H9 (cell line): ENCODE data around the gene PAX6. TPM values are rescaled to one million over a fixed set of nuclear protein-coding genes. Genes with fewer than 3 reads are reported as not detected.

ENCODE experiments used
- DNase-seq: peaks from one replicate; pipeline ENCODE4 v3.0.0-alpha.2; 2017
- H2AFZ ChIP-seq: one replicate; pipeline ENCODE4 v1.6.1; 2013; ENCODE audit warnings: mild to moderate bottlenecking, low read length, control low read depth, moderate library complexity
- H2AK5ac ChIP-seq: 2 replicates; pipeline ENCODE4 v1.6.1; 2013; ENCODE audit warnings: low read length, control low read depth, mixed read lengths; ENCODE audit not compliant: insufficient read length
- H2BK120ac ChIP-seq: one replicate; pipeline ENCODE4 v1.6.1; 2013; ENCODE audit warnings: low read depth, mild to moderate bottlenecking, low read length, control low read depth, inconsistent platforms; ENCODE audit not compliant: poor library complexity, severe bottlenecking
- H2BK12ac ChIP-seq: 2 replicates; pipeline ENCODE4 v1.6.1; 2013; ENCODE audit warnings: low read length, control low read depth, mixed read lengths, low read depth; ENCODE audit not compliant: insufficient read length
- H2BK15ac ChIP-seq: 2 replicates; pipeline ENCODE4 v1.6.1; 2013; ENCODE audit warnings: low read depth, low read length, control low read depth
- H2BK20ac ChIP-seq: one replicate; pipeline ENCODE4 v1.6.1; 2013; ENCODE audit warnings: low read depth, mild to moderate bottlenecking, low read length, control low read depth, inconsistent platforms; ENCODE audit not compliant: poor library complexity, severe bottlenecking
- H2BK5ac ChIP-seq: 2 replicates; pipeline ENCODE4 v1.6.1; 2013; ENCODE audit warnings: low read length, control low read depth, mixed read lengths; ENCODE audit not compliant: insufficient read length
- H3K14ac ChIP-seq: 2 replicates; pipeline ENCODE4 v1.6.1; 2013; ENCODE audit warnings: low read length, control low read depth; ENCODE audit not compliant: insufficient read depth
- H3K18ac ChIP-seq: 2 replicates; pipeline ENCODE4 v1.6.1; 2013; ENCODE audit warnings: low read depth, mild to moderate bottlenecking, mixed read lengths, low read length, control low read depth; ENCODE audit not compliant: insufficient read length
- H3K23ac ChIP-seq: 2 replicates; pipeline ENCODE4 v1.6.1; 2013; ENCODE audit warnings: low read length, control low read depth, mixed read lengths, low read depth; ENCODE audit not compliant: insufficient read length
- H3K23me2 ChIP-seq: 2 replicates; pipeline ENCODE4 v1.6.1; 2013; ENCODE audit warnings: low read depth, mild to moderate bottlenecking, mixed read lengths, low read length, control low read depth; ENCODE audit not compliant: insufficient read length, poor library complexity, severe bottlenecking
- H3K27ac ChIP-seq: 2 replicates; pipeline ENCODE4 v1.5.1; 2013; ENCODE audit warnings: low read length, control low read depth, mixed read lengths, low read depth; ENCODE audit not compliant: insufficient read length
- H3K27me3 ChIP-seq: 2 replicates; pipeline ENCODE4 v1.6.1; 2013; ENCODE audit warnings: low read length, control low read depth, inconsistent platforms; ENCODE audit not compliant: insufficient read depth
- H3K4ac ChIP-seq: 2 replicates; pipeline ENCODE4 v1.6.1; 2013; ENCODE audit warnings: low read depth, mild to moderate bottlenecking, control low read depth, inconsistent platforms, low read length, moderate library complexity
- H3K4me1 ChIP-seq: 2 replicates; pipeline ENCODE4 v1.6.1; 2013; ENCODE audit warnings: low read length, control low read depth, inconsistent platforms; ENCODE audit not compliant: insufficient read depth
- H3K4me2 ChIP-seq: 2 replicates; pipeline ENCODE4 v1.6.1; 2013; ENCODE audit warnings: low read length, control low read depth, mixed read lengths; ENCODE audit not compliant: insufficient read length, insufficient read depth
- H3K56ac ChIP-seq: 2 replicates; pipeline ENCODE4 v1.6.1; 2013; ENCODE audit warnings: low read depth, mild to moderate bottlenecking, mixed read lengths, low read length, control low read depth; ENCODE audit not compliant: insufficient read length
- H3K79me1 ChIP-seq: 2 replicates; pipeline ENCODE4 v1.6.1; 2013; ENCODE audit warnings: low read depth, mild to moderate bottlenecking, moderate library complexity, low read length, control low read depth, inconsistent platforms; ENCODE audit not compliant: insufficient read depth, poor library complexity, severe bottlenecking
- H3K79me2 ChIP-seq: 2 replicates; pipeline ENCODE4 v1.6.1; 2013; ENCODE audit warnings: low read length, control low read depth, inconsistent platforms; ENCODE audit not compliant: insufficient read depth
- H3K9ac ChIP-seq: 2 replicates; pipeline ENCODE4 v1.6.1; 2013; ENCODE audit warnings: low read length, control low read depth, mixed read lengths; ENCODE audit not compliant: insufficient read length; ENCODE audit errors: extremely low read depth
- H3K9me3 ChIP-seq: one replicate; pipeline ENCODE4 v1.6.1; 2013; ENCODE audit warnings: low read depth, low read length, inconsistent platforms; ENCODE audit not compliant: control insufficient read depth
- H3T11ph ChIP-seq: one replicate; pipeline ENCODE4 v1.6.1; 2013; ENCODE audit warnings: mild to moderate bottlenecking, low read length, control low read depth, inconsistent platforms
- H4K20me1 ChIP-seq: one replicate; pipeline ENCODE4 v1.6.1; 2013; ENCODE audit not compliant: control insufficient read depth, insufficient read length, insufficient read depth
- H4K5ac ChIP-seq: 2 replicates; pipeline ENCODE4 v1.6.1; 2013; ENCODE audit warnings: low read depth, mild to moderate bottlenecking, mixed read lengths, low read length, control low read depth; ENCODE audit not compliant: insufficient read length
- H4K8ac ChIP-seq: replicated peaks from 2 replicates; pipeline ENCODE4 v1.6.1; 2013; ENCODE audit warnings: low read length, control low read depth, mixed read lengths, low read depth; ENCODE audit not compliant: insufficient read length
- H4K91ac ChIP-seq: 2 replicates; pipeline ENCODE4 v1.6.1; 2013; ENCODE audit warnings: low read depth, mild to moderate bottlenecking, moderate library complexity, mixed read lengths, low read length, control low read depth; ENCODE audit not compliant: insufficient read length
- H3K27ac Mint-ChIP-seq, 3 experiments: 2 replicates in 2 of 3; 3 replicates in 1 of 3; pipeline ENCODE4 v1.8.0; 2020 to 2021; ENCODE audit warnings: mixed read lengths in 3 of 3, mild to moderate bottlenecking in 1 of 3, moderate library complexity in 1 of 3
- H3K27me3 Mint-ChIP-seq: 2 replicates; pipeline ENCODE4 v1.8.0; 2021; ENCODE audit warnings: low read depth, mild to moderate bottlenecking, moderate library complexity, mixed read lengths
- H3K36me3 Mint-ChIP-seq, 3 experiments: 2 replicates in 2 of 3; 3 replicates in 1 of 3; pipeline ENCODE4 v1.8.0; 2020 to 2021; ENCODE audit warnings: low read depth in 3 of 3, mixed read lengths in 3 of 3; ENCODE audit not compliant: insufficient read depth in 1 of 3
- H3K4me1 Mint-ChIP-seq, 2 experiments: 2 replicates each; pipeline ENCODE4 v1.8.0; 2020; ENCODE audit warnings: mixed read lengths in 2 of 2
- H3K4me3 Mint-ChIP-seq, 2 experiments: 2 replicates in 1 of 2; 3 replicates in 1 of 2; pipeline ENCODE4 v1.8.0; 2020 to 2021; ENCODE audit warnings: mild to moderate bottlenecking in 2 of 2, mixed read lengths in 2 of 2, moderate library complexity in 1 of 2
- H3K9me3 Mint-ChIP-seq, 2 experiments: 2 replicates in 1 of 2; 3 replicates in 1 of 2; pipeline ENCODE4 v1.8.0; 2020; ENCODE audit warnings: mild to moderate bottlenecking in 2 of 2, mixed read lengths in 2 of 2, moderate library complexity in 1 of 2
- CTCF ChIP-seq: fragments of 200-600 bp; sonication (generic); conservative IDR thresholded peaks from 3 replicates; pipeline ENCODE4 v1.8.0; 2021; ENCODE audit warnings: antibody characterized with exemption, mild to moderate bottlenecking
- WGBS: extraction: QIAGEN DNeasy Blood & Tissue Kit; methylation state at CpG from one replicate; pipeline ENCODE4 v1.1.7; 2013; ENCODE audit warnings: missing lambda C conversion rate, low lambda C conversion rate, mixed read lengths; ENCODE audit not compliant: insufficient read length; ENCODE audit errors: extremely low coverage; 5-methylcytosine and 5-hydroxymethylcytosine counted together
- total RNA-seq: library from RNA; stranded (reverse); gene quantifications from 2 replicates; pipeline ENCODE4 v1.2.1, GENCODE V29; 2021

Gene PAX6
- total RNA-seq, 1 experiment from 2014 or later, result not detected

GRCh38 chr11:31845331-31845730 lies 34.2 kb upstream of the PAX6 start:
- DNase-seq, result no peak
- WGBS, result no CpG with 5 or more reads among the region's 1 CpG
- Histone ChIP-seq H3K9me3 (no peaks in the 10 kb centered on the region), H4K91ac (no peak overlapping the region), H3K4me1 (no peaks in the 10 kb centered on the region; the same call in 1 of the 2 replicates), H3K56ac (no peak overlapping the region), H4K8ac (no peak overlapping the region), H2BK120ac (no peak overlapping the region), H3K27me3 (no peaks in the 10 kb centered on the region), H4K20me1 (no peaks in the 10 kb centered on the region), H4K5ac (no peak overlapping the region), H2AFZ (no peak overlapping the region), H2BK5ac (no peak overlapping the region), H3K14ac (no peak overlapping the region), H2AK5ac (no peak overlapping the region), H2BK12ac (no peak overlapping the region), H3K27ac (no peak overlapping the region), H3K9ac (no peak overlapping the region), H3K23me2 (no peaks in the 10 kb centered on the region), H3K23ac (no peak overlapping the region), H3K18ac (no peak overlapping the region), H3T11ph (no peak overlapping the region), H2BK20ac (no peak overlapping the region), H3K4ac (no peak overlapping the region), H3K4me2 (no peak overlapping the region), H3K79me1 (no peaks in the 10 kb centered on the region), H2BK15ac (no peak overlapping the region), H3K79me2 (no peaks in the 10 kb centered on the region)
- H3K4me1 Mint-ChIP-seq, result peaks cover 22 to 25% of the 10 kb centered on the region in 2 experiments
- H3K4me3 Mint-ChIP-seq, result no peak overlapping the region
- H3K27ac Mint-ChIP-seq, result no peak overlapping the region
- peaks cover 9% of the 10 kb centered on the region; the same call in 1 of the 2 replicates for H3K27me3 Mint-ChIP-seq
- H3K9me3 Mint-ChIP-seq, result no peaks in the 10 kb centered on the region
- TF ChIP-seq CTCF, result no peak
- no peaks in the 10 kb centered on the region for H3K36me3 Mint-ChIP-seq
